Large intestine (tissue), 3 donors: ENCODE results near the gene KCNQ1. TPM values are rescaled to one million over a fixed set of nuclear protein-coding genes. Genes with fewer than 3 reads are reported as not detected.

Source experiments
- DNase-seq, 2 donors: peaks; one replicate each; pipeline versions ENCODE4 v3.0.0 to v3.0.0-alpha.2; 2013
- H3K27ac ChIP-seq: one replicate; pipeline ENCODE4 v1.5.1; 2013; ENCODE audit warnings: low read length
- H3K27me3 ChIP-seq: 2 replicates; pipeline ENCODE4 v1.6.1; 2013; ENCODE audit warnings: low read length; ENCODE audit not compliant: control insufficient read depth, insufficient read depth
- H3K36me3 ChIP-seq: 2 replicates; pipeline ENCODE4 v1.6.1; 2013; ENCODE audit warnings: low read length; ENCODE audit not compliant: control insufficient read depth, insufficient read depth
- H3K4me1 ChIP-seq: one replicate; pipeline ENCODE4 v1.6.1; 2013; ENCODE audit warnings: low read length; ENCODE audit not compliant: control insufficient read depth, insufficient read depth
- H3K4me3 ChIP-seq: one replicate; pipeline ENCODE4 v1.5.1; 2013; ENCODE audit warnings: low read length
- H3K9me3 ChIP-seq: one replicate; pipeline ENCODE4 v1.6.1; 2013; ENCODE audit warnings: mild to moderate bottlenecking, low read depth, low read length, moderate library complexity; ENCODE audit not compliant: control insufficient read depth
- WGBS: methylation state at CpG from one replicate; pipeline ENCODE4 v1.1.5; 2013; ENCODE audit warnings: low lambda C conversion rate; ENCODE audit not compliant: insufficient coverage; 5-methylcytosine and 5-hydroxymethylcytosine counted together
- polyA plus RNA-seq: library from polyadenylated mRNA; unstranded; fragments of 120-200 nt; gene quantifications from one replicate; pipeline ENCODE4 v1.2.1, GENCODE V29; 2013

Gene KCNQ1
- polyA plus RNA-seq, 1 donor = 19.5 TPM

DNA sequence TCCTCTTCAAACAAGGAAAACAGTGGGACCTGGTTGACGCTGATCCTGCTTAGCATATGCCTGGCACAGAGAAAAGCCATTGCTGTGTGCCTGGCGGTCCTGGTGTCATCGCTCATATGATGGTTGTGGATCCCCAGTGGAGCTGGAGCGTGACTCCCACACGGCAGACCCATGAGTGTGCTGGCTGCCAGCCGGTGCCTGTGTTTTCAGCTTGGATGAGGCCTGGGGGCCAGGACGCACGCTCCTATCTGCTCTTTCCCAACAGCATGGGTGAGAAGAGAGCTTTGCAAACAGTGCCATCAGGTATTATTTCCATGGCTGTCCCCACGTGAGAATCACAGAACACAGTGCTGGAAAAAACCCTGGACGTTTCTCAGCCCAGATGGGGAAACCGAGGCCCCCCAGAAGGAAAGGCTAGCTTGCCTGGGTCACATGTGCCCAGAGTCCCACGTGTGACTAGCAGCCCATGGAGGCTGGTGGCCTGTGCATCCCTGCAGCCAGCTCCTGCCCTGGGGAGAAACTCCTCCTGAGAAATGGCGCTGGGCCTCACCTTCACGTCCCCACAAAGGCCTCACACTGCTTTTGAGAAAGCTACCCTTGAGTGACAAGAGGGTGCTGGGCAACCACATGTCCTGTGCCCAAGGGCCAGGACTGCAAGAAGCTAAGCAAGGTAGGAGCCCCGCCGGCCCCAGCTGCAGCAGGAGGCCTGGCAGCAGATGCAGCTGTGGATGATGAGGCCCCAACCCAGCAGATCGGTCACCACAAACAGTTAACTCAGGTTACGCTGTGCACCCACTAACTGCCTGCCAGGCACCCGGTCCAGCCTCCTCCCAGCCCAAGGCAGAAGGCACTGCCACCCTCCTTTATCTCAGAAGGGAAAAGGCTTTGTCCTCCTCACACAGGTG lies 436.5 kb downstream of the KCNQ1 start:
- H3K27ac ChIP-seq = peak overlapping the region; percentile 84
- H3K27me3 ChIP-seq = no peaks in the 10 kb centered on the region
- no peak overlapping the region for H3K4me3 ChIP-seq
- H3K4me1 ChIP-seq = peaks cover 7% of the 10 kb centered on the region
- H3K9me3 ChIP-seq = peaks cover 21% of the 10 kb centered on the region
- peaks cover 14% of the 10 kb centered on the region for H3K36me3 ChIP-seq
- DNase-seq = no peak
- no CpG with 5 or more reads among the region's 19 CpGs for WGBS

DNA sequence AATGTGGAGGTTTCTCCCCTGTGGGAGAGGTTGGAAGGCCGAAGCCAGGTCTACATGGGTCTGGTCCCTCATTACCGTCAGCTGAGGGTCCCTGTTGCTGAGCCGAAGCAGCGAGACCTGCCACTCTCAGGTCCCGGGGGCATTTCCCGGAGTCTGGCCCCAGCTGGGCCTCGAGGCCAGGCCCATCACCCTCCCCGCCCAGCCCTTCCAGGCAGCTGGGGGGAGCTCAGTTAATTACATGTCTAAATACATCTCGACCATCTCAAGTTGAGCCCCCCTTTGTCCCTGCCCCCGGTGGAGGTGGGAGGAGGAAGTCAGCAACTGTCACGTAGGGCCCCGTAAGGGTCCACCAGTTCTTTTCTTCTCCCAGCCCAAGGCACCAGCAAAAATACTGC lies 437.2 kb downstream of the KCNQ1 start:
- peaks cover 14% of the 10 kb centered on the region for H3K4me1 ChIP-seq
- no peaks in the 10 kb centered on the region for H3K27me3 ChIP-seq
- no peak overlapping the region for H3K4me3 ChIP-seq
- H3K36me3 ChIP-seq = peaks cover 14% of the 10 kb centered on the region
- WGBS = 60% methylated on average over 1 of the region's 12 CpGs
- H3K27ac ChIP-seq = peak overlapping the region; percentile 84
- DNase-seq = no peak
- peaks cover 23% of the 10 kb centered on the region for H3K9me3 ChIP-seq

DNA sequence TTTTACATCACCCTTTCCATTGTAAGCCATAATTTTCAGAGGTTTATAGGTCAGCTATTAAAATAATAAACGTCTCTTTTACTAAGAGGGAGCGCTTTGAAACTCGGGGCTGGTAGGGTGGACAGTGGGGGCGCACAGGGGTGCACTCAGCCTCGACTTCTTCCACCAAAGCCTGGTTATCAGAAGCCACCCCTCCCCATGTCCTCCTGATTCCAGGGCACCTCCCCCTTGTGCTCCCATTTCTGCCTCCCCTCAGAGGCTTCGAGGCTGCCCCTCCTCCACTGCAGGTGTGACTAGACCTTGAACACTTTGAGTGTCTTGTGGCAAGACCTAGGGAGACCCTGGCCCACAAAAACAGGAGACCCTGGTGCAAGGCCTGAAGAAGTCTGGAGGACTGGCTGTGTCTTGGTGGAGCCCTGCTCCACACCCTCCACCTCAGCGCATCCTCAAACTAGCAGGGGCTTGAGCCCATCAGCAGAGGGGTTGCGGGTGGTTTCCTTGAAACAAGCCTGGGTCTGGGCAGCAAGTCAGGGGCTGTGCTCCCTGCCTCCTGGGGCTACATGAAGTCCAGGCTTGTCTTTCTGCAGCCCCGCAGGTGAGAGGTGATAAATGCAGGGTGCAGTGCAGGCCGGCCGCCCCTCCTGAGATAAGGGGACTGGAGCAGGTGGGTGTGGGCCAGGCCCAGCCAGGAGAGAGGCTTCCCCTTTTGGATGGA lies 437.7 kb downstream of the KCNQ1 start:
- no CpG with 5 or more reads among the region's 11 CpGs for WGBS
- H3K4me3 ChIP-seq = peak overlapping the region; percentile 81

DNA sequence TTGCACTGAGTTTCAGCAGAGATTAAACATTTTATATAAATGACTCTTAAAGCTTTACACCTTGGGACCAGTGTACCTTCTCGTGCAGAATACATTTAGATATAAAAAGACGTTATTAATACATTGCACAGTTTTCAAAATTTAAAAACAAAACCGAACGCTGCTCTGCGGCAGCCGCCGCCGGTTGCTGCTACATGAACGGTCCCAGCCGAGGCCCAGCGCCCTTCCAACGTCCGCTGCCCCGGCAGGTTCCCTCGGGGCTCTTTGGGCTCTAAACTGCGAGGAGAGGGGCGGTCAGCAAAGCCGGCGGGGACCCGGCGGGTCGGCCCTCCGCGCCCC lies 438.8 kb downstream of the KCNQ1 start:
- Histone ChIP-seq H3K27me3 (no peaks in the 10 kb centered on the region), H3K4me1 (peaks cover 24% of the 10 kb centered on the region), H3K4me3 (peak overlapping the region; percentile 81), H3K9me3 (peaks cover 27% of the 10 kb centered on the region), H3K36me3 (peaks cover 14% of the 10 kb centered on the region), H3K27ac (peak overlapping the region; percentile 84)
- peak in 1 of 2 donors; percentile 40 for DNase-seq
- no CpG with 5 or more reads among the region's 24 CpGs for WGBS

More for the DNA sequence above, 437.7 kb downstream of the KCNQ1 start:
- Histone ChIP-seq H3K9me3 (peaks cover 22% of the 10 kb centered on the region), H3K27ac (peak overlapping the region; percentile 84), H3K36me3 (peaks cover 14% of the 10 kb centered on the region), H3K27me3 (no peaks in the 10 kb centered on the region), H3K4me1 (peaks cover 18% of the 10 kb centered on the region)
- no peak for DNase-seq

DNA sequence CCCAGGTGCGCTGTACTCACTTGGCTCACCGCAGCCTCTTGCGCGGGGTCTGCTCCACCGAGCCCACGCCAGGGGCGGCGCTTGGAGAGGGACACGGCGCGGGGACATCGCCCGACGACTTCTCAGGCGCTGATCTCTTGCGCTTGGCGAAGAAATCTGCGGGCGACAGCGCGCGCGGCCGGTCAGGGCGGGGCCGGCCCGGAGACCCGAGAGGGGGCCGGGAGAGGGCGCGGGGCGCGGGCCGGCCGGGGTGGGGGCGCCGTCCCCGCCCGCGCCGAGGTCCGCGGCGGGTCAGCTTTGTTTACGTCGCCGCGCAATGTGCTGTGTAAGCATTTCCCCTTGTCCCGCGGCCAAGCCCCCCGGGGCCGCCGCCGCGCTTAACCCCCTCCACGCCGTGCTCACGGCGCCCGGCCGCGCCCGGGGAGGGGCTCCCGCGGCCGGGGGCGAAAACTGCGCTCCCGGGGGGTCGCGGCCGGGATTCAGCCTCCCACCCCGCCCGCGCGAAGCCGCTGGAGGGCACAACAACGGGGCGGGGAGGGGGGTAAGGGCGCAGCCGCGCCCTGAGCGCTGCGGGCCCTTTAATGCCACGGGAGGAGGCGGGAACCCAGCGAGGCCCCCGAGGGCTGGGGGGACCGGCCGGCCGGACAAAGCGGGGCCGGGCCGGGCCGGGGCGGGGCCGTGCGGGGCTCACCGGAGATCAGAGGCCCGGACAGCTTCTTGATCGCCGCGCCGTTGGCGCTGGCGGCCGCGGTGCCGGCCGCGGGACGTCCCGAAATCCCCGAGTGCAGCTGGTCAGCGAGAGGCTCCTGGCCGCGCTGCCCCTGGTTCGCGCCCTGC lies 439.4 kb downstream of the KCNQ1 start:
- H3K36me3 ChIP-seq = peaks cover 11% of the 10 kb centered on the region
- peak overlapping the region; percentile 84 for H3K27ac ChIP-seq
- peaks cover 24% of the 10 kb centered on the region for H3K4me1 ChIP-seq
- peak in 1 of 2 donors; percentile 70 for DNase-seq
- no CpG with 5 or more reads among the region's 119 CpGs for WGBS
- peak overlapping the region; percentile 81 for H3K4me3 ChIP-seq
- H3K9me3 ChIP-seq = peaks cover 24% of the 10 kb centered on the region
- H3K27me3 ChIP-seq = no peaks in the 10 kb centered on the region

DNA sequence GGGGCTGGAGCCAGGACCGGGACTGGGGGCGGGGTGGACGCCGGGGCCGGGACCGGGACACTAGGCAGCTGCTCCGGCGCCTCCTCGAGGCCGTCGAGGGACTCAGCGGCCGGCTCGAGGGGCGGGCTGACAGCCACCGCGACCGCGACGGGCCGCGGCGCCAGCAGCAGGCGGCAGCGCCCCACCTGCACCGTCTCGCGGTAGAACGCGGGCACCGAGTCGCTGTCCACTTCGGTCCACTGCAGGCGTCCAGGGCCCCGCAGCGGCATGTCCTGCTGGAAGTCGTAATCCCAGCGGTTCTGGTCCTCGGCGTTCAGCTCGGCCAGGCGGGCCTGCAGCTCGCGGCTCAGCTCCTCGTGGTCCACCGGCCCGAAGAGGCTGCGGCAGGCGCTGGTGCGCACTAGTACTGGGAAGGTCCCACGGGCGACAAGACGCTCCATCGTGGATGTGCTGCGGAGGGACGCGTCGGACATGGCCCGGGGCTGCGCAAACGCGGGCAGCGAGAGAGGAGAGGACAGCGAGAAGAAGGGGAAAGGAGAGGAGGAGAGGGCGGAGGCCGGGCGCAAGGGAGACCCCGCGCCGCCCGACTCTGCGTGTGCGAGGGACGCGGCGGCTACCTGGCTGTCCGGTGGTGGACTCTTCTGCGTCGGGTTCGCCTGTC lies 440.3 kb downstream of the KCNQ1 start:
- Histone ChIP-seq H3K4me3 (peak overlapping the region; percentile 91), H3K9me3 (peaks cover 23% of the 10 kb centered on the region), H3K4me1 (peaks cover 32% of the 10 kb centered on the region), H3K36me3 (peaks cover 11% of the 10 kb centered on the region), H3K27me3 (no peaks in the 10 kb centered on the region), H3K27ac (peak overlapping the region; percentile 89)
- peak in 1 of 2 donors; percentile 79 for DNase-seq
- WGBS = no CpG with 5 or more reads among the region's 80 CpGs

DNA sequence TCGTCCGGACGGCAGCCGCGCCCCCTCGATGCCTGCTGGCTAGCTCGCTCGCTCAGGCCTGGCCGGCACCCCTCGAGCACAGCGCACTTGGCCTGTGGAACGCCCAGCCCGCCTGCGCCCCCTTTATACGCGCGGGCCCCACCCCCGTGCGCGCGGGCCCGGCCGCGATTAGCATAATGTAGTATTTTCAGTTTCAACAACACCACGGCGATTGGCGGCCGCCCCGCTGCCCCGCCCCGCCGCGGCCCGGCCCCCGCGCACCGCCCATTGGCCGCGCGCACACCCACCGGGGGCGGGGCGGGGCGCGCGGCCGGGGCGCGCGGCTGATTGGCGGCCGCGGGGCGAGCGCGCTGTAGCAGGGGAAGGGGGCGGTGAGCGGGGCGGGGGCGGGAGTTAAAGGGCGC lies 440.9 kb downstream of the KCNQ1 start, which contains the start of gene CDKN1C:
TSS of gene CDKN1C (minus strand) at position 98 of the 404 bp plus-strand sequence. CDS start 319 bp downstream, outside the sequence.
- WGBS = no CpG with 5 or more reads among the region's 61 CpGs
- peak; percentile 88 to 96 for DNase-seq

DNA sequence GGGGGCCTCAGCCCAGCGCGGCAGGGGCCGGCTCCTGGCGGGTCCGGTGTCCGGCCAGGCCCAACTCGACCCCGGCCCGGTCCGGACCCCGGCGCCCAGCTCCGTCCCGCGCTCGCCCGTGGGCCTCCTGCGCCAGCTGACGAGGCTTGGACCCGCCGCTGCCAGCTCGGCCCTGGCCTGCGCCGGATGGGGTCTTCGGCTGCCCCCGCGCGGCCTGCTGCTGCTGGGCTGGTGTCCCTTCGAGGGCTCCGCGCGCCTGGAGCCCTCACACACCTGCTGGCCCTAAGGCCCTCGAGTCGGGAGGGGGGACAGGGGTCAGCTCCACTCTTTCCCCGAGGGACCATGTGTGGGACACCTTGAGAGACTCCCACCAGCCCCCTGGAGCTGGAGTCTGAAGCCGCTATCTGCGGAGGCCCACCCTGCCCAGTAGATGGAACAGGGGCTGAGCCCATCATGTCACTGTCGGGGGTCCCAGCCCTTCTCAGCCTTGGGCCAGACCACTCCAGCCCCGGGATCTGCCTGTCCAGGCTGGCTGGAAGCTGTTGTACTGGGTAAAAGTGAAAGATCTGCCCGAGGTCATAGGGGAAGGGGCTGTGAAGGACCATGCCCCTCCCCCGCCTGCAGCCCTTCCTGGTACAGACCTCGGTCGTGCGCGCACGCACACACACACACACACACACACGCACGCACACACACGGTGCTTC lies 441.5 kb downstream of the KCNQ1 start:
- no CpG with 5 or more reads among the region's 49 CpGs for WGBS
- H3K4me1 ChIP-seq = peaks cover 42% of the 10 kb centered on the region
- no peaks in the 10 kb centered on the region for H3K27me3 ChIP-seq
- peaks cover 8% of the 10 kb centered on the region for H3K36me3 ChIP-seq
- peak overlapping the region; percentile 30 for H3K4me3 ChIP-seq
- H3K27ac ChIP-seq = peak overlapping the region; percentile 60
- peaks cover 23% of the 10 kb centered on the region for H3K9me3 ChIP-seq
- DNase-seq = peak in 1 of 2 donors; percentile 65

More for the DNA sequence above, 440.9 kb downstream of the KCNQ1 start, which contains the start of gene CDKN1C:
- Histone ChIP-seq H3K27me3 (no peaks in the 10 kb centered on the region), H3K36me3 (peaks cover 11% of the 10 kb centered on the region), H3K4me3 (peak within 1 kb of the TSS; percentile 91), H3K4me1 (peaks cover 36% of the 10 kb centered on the region), H3K27ac (peak within 1 kb of the TSS; percentile 89), H3K9me3 (peaks cover 23% of the 10 kb centered on the region)

DNA sequence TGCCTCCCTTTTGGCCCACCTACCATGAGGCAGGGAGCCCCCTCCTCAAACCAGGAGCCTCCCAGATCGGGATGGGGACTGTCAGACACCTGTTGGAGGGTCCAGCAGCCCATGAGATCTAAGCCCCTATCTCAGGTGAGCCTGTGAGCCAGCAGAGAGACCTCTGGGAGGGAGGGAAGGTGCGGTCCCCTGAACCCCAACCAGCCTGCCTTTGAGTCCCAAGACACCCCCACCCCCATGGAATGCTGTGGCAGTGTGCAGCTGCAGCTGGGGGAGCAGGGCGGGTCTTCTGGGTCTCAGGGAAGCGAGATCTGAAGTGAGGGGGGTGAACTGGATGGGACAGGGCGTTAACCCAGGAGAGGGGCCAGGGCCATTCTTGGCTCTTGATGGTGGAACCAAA lies 442.1 kb downstream of the KCNQ1 start:
- H3K9me3 ChIP-seq = peaks cover 23% of the 10 kb centered on the region
- H3K27me3 ChIP-seq = no peaks in the 10 kb centered on the region
- no peak for DNase-seq
- no CpG with 5 or more reads among the region's 5 CpGs for WGBS
- H3K4me1 ChIP-seq = peaks cover 48% of the 10 kb centered on the region
- H3K36me3 ChIP-seq = peaks cover 8% of the 10 kb centered on the region
- H3K27ac ChIP-seq = no peak overlapping the region
- no peak overlapping the region for H3K4me3 ChIP-seq
